GM18499 (cell line): ENCODE results near the gene SEC24D.

Experiments
- ATAC-seq: cut with Tn5 transposase; IDR thresholded peaks from one replicate; pipeline ENCODE4 v1.9.1; 2021; ENCODE audit warnings: moderate number of reproducible peaks; ENCODE audit not compliant: insufficient read depth, unreplicated experiment

Gene SEC24D

DNA sequence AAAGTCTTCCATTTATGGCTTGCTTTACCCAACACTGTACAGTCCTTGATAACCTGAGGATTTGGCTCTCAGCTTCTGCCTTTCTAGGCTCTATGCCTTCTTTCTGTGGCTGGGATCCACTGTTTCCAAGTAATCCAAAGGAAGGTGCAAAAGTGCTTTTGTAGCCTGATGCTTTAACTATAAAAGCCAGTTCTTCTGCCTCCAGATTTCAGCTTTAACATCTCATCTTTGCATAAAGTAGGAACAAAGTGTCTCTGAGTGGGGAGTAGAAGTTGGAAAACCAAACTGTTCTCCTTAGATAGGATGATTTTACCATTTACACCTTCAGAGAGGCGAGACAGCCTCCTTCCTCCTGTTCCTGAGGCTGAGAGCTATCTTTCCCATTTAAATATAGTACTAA lies 11.1 kb upstream of the SEC24D start:
- ATAC-seq = no peak

DNA sequence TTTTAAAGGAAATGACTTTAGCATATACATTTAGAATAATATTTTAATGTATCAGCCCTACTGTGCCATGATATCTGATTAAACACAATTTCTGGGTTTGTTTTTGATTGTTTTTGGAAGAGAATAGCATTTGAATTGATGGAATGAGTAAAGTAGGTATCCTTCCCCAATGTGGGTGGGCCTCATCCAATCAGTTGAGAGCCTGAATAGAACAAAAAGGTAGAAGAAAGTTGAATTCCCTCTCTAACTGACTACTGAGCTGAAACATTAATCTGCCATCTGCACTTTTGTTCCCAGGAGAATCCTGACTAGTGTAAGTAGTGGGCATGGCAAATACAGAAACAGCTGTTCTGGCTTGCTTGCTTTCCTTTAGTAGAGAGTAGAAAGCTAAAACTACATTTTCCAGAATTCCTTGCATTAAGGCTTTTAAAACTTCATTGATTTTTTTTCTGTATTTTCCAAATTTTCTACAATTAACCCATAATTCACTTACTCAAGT lies 9.7 kb upstream of the SEC24D start:
- no peak for ATAC-seq

- ATAC-seq = no peak
These were observed 7.3 kb upstream of the SEC24D start for GRCh38 chr4:118843237-118843636.

- no peak for ATAC-seq
These were observed 6.1 kb upstream of the SEC24D start for GRCh38 chr4:118842055-118842454.

DNA sequence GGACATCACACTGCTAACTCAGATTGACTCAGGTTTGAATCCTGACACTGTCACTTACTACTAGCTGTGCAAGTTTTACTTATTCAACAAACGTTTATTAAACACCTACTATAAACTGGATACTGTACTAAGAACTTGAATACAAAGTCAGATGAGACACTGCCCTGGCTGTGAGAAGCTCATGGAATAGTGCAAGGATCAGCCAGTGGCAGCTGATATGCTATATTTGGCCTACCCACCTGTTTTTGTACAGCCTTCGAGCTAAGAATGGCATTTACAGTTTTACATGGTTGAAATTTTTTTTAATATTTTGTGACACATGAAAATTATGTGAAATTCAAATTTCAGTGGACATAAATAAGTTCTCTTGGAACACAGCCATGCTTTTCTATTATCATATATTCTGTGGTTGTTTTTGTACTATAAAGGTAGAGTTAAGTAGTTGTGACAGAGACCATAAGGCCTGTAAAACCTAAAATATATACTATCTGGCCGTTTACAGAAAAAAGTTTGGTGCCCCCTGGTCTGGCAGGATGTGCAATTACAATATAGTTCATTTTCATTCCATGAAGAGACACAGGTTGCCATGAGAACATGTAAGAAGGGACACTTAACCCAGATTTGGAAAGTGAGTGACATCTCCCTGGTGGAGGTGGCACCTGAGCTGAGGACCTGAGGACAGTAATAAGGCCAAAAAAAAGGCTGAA lies 3.4 kb upstream of the SEC24D start:
- no peak for ATAC-seq

GRCh38 chr4:118837121-118837507 lies 1.2 kb upstream of the SEC24D start:
- no peak for ATAC-seq

DNA sequence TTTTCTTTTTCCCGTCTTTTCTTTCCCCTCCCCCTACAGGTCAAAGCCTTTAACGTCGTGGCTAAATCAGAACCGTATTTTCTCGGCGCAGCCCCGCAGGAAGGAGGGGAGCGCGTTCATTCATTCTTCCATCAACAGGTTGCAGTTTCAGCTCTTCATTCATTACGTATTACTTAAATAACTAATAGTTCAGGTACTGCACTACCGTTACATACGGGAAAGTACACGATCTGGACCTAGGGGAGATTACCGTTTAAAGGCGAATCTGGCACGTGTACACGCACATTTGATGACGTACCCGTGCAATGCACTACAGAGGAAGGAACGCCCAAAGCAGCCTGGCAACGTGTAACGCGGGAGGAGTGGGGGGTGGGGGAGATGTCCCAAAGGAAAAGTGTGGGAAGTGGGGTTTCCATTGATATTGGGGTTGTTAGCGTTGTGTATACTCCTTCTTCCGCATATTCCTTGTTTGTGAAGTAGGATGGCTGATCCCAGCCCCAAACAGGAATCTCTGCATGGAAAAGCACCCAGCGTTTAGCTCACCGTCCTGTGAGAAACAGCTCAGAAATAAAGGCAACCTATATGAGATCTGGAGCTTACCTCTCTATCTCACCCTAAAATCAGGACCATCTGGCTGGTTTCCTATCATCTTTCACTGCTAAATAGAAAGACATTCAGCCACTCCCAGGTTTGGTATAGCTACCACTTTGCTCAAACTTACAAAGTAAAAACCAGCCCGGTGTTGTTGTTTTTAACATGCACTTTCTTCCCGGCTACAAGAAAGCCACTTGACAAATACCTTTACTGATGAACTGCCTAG lies 585 bp upstream of the SEC24D start:
- ATAC-seq = peak; percentile 22

GRCh38 chr4:118834960-118835569 lies 861 bp downstream of the SEC24D start:
- ATAC-seq = peak; percentile 50

DNA sequence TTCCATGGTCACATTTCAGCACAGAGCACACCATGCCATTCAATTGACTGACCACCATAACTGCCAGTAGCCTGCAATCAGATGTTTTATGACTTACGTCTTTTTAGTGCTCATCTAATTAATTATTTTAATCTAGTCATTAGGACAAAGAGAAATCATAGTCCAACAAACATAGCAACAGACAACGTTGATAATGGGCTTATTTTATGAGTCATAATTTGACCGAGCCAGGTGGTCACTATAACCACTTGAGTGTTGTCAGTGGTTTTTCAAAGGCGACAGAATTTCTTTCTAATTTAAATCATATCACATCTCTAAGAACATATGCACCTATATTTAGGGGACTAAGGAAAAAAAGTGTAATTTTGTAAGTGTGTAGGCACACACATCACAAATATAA lies 1.9 kb downstream of the SEC24D start:
- no peak for ATAC-seq

- ATAC-seq = no peak
These were observed 2.6 kb downstream of the SEC24D start for GRCh38 chr4:118833192-118833820.

GRCh38 chr4:118829107-118829506 lies 6.8 kb downstream of the SEC24D start:
- no peak for ATAC-seq

DNA sequence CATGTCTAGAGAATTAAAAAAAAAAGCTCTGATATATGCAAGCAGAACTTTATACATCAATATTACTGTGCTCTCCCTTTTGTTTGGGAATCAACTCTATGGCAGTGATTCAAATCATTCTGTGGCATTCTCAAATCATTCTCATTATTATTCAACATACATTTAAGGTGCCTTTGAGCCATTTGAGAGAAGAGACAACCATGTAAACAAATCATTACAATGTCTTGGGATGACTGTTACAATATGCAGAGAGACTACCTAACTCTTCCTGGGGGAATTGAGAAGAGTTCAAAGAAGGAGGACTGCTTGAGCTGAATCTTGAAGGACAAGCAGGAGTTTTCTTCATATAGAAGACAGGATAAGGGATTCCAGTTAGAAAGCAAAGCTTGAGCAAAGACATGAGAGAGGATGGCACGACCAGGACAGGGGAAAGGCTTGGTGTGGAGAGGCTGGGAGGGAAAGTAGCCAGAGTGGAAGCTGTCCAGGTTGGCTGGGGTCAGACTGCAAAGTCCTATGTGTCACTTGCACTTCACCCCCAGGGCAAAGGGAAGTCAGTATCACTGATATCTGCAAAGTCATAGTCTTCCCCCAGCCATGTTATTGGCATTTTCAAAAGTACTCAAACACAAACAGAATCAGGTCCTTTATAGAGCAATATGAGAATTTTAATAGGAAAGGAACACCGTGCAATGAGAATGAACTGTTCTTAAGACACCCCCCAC lies 9.0 kb downstream of the SEC24D start:
- ATAC-seq = no peak

DNA sequence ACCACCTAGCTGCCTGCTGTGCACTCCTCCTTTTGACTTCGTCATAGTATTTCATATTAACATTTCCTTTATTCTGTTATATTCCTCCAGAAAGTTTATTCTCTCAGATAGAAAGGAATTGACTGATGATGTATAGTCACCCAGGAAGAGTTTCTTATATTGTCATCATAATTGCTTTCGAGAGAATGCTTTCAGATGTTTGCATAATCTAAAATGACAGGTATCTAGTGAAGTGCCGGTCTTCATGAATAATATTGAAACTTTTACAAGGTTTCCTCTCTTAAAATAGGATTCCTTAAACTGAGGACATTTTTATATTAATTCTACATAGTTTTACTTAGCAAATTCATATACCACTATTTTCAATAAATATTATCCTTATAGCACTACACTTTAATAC lies 10.1 kb downstream of the SEC24D start:
- peak; percentile 66 for ATAC-seq

- no peak for ATAC-seq
These were observed 11.8 kb downstream of the SEC24D start for GRCh38 chr4:118824141-118824540.

DNA sequence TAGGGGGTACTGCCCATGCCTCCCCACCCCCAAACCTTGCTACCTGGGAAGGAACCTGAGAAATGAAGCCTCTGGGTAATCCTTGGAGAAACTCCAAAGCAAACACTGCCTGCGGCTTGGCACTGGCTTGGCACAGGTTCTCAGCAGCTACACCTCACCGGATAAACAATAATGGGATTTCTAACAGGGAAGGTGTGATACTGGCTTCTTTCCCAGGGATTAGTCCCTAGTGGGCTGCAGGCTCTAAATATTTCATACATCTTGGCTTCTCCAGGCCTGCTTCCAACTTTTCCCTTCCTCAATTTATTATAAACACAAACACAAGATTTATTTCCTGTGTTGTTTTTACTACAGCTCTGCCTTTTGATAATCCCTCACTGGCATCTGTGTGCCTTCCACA lies 12.5 kb downstream of the SEC24D start:
- no peak for ATAC-seq

DNA sequence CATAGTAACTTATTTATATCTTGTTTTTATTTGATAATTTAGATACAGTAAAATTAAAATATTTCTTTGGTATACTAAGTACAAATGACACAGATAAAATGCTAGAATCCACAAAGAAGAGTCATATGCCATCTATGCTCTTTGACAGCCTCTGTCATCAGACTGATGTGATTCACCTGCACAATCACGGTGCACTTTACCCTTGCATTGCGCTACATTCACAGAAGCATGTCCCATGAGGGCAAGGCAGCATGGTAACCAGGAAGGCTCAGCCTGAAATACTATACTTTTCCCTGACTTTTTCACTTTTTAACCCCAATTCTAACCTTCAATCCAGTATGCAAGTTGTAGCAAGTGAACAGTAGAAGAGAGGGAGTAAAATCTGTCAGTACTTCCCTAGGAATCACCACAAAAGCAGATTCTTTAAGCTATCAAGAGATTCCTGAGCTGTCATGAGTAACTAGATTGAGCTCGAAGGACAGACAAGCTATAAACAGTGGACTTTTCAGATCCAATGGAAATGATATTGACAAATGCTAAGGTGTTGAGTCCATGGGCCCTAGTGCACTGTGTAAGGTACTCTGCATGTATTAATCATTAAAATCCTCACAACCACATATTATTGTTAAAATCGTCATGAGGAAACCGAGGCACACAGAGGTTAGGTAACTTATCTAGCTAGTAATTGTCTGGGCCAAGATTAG lies 14.2 kb downstream of the SEC24D start:
- no peak for ATAC-seq

DNA sequence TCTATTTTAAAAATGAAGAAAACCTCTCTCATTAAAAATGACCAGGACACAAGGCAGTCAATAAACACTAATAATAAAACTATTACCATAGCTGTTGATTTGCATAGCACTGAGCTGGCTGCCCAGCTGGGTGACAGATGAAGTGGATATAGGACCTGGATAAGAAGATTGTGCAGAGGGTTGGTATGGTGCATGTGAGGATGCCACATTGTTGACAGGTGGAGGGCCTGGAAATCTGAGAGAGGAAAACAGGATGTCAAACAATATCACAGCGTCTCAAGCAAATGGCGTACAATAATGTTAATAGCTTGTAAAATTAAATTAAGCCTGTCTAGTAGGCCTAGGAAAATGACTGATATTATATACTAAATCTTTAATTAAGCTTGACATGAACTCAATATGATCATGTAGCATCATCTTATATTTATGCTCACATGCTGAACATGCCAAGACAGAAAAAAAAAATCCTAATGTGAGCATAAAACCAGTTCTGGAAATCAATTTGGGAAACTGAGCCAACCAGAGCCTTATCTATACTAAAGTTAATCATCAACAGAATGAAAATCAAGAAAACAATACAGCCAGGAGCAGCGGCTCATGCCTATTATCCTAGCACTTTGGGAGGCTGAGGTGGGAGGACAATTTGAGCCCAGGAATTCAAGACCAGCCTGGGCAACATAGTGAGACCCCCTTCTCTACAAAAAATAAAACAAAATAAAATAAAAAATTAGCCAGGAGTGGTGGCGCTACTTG lies 18.6 kb downstream of the SEC24D start:
- ATAC-seq = no peak

DNA sequence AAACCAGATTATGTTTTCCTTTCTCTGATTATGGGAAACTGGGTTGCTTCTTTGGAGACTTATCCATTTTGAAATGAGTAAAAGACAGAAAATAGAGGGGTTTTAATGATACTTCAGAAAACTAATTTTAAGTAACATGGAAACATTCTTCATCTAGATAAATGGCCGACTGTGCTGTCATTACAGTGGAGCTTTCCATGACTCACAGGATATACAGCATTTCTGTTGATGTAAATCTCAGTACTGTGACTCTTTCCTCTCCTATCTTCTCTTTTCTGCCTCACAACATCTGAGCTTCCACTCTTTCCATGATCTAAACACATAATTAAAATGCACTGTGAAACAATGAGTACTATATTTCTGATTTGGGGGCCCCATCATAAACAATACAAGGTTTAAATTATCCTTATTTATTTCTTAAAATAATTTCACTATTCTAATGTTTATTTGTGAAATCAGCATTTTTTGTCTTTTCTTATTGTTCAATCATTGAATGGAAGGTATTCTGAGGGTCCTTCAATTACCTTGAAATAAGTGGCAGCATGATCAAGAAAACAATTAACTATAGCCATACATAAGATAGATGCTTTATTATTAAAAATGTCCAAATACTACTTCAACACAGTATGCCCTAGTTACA lies 19.3 kb downstream of the SEC24D start:
- no peak for ATAC-seq
